ENCODE measurements around the gene PHACTR4. TPM values are rescaled to one million over a fixed set of nuclear protein-coding genes. Genes with fewer than 3 reads are reported as not detected.
"Not testable (repeated sequence)": the region's sequence is repeated elsewhere in the genome, so short reads cannot be mapped to it uniquely, and the experiment has no call there.

Gene PHACTR4
- total RNA-seq, 2 donors from 2014 or later = 38.9 to 45.0 TPM

- DNase-seq (ENCODE audit: low spot score) = no peak
- TF ChIP-seq CTCF (IDR thresholded peaks at IDR 0.05) = no peak
- no peak for TF ChIP-seq POLR2AphosphoS5 (IDR thresholded peaks at IDR 0.05)
- no peak for TF ChIP-seq POLR2A (IDR thresholded peaks at IDR 0.05)
- Histone ChIP-seq H3K4me3 (no peak overlapping the region), H3K27me3 (replicated peaks; ENCODE audit: insufficient read depth) (no peaks in the 10 kb centered on the region), H3K36me3 (peaks cover 9% of the 10 kb centered on the region in 2 donors), H3K9me3 (no peaks in the 10 kb centered on the region), H3K4me1 (replicated peaks) (no peaks in the 10 kb centered on the region), H3K27ac (no peak overlapping the region)
- WGBS = 95% methylated on average over 2 of the region's 2 CpGs
- intact Hi-C loops (cut with DNase I) = no loop called here
Measured at GRCh38 chr1:28470146-28470545, 100.6 kb downstream of the PHACTR4 start.

- H3K9me3 ChIP-seq; intact Hi-C loops (cut with DNase I); DNase-seq (ENCODE audit: low spot score); H3K4me3 ChIP-seq; H3K27ac ChIP-seq; H3K36me3 ChIP-seq; H3K27me3 ChIP-seq (replicated peaks; ENCODE audit: insufficient read depth); H3K4me1 ChIP-seq (replicated peaks): not testable (repeated sequence)
- WGBS = 93% methylated on average over 13 of the region's 13 CpGs
Measured at GRCh38 chr1:28479497-28479896, 110.0 kb downstream of the PHACTR4 start.

- Histone ChIP-seq H3K4me3 (no peak overlapping the region), H3K4me1 (replicated peaks) (no peaks in the 10 kb centered on the region), H3K36me3 (no peaks in the 10 kb centered on the region), H3K27me3 (replicated peaks; ENCODE audit: insufficient read depth) (no peaks in the 10 kb centered on the region), H3K9me3 (no peaks in the 10 kb centered on the region), H3K27ac (peak overlapping the region in 1 of 2 donors; percentile 30)
- intact Hi-C loops (cut with DNase I) = no loop called here
- WGBS = 42% methylated on average over 5 of the region's 5 CpGs
- DNase-seq (ENCODE audit: low spot score) = peak; percentile 7
- TF ChIP-seq POLR2A (IDR thresholded peaks at IDR 0.05) (no peak), POLR2AphosphoS5 (IDR thresholded peaks at IDR 0.05) (peak; percentile 56)
Measured at GRCh38 chr1:28480308-28480707, 110.8 kb downstream of the PHACTR4 start.

- Histone ChIP-seq H3K4me1 (replicated peaks) (no peaks in the 10 kb centered on the region), H3K27me3 (replicated peaks; ENCODE audit: insufficient read depth) (no peaks in the 10 kb centered on the region), H3K27ac (no peak overlapping the region), H3K9me3 (no peaks in the 10 kb centered on the region), H3K36me3 (no peaks in the 10 kb centered on the region), H3K4me3 (no peak overlapping the region)
- TF ChIP-seq POLR2A (IDR thresholded peaks at IDR 0.05) (no peak), CTCF (IDR thresholded peaks at IDR 0.05) (no peak), POLR2AphosphoS5 (IDR thresholded peaks at IDR 0.05) (no peak)
- no peak for DNase-seq (ENCODE audit: low spot score)
- intact Hi-C loops (cut with DNase I) = no loop called here
- WGBS = 78% methylated on average over 3 of the region's 3 CpGs
Measured at GRCh38 chr1:28482138-28482537, 112.6 kb downstream of the PHACTR4 start.

- intact Hi-C loops (cut with DNase I) = no loop called here
- Histone ChIP-seq H3K4me3 (no peak overlapping the region), H3K9me3 (no peaks in the 10 kb centered on the region), H3K27ac (no peak overlapping the region), H3K36me3 (no peaks in the 10 kb centered on the region), H3K4me1 (replicated peaks) (no peaks in the 10 kb centered on the region), H3K27me3 (replicated peaks; ENCODE audit: insufficient read depth) (no peaks in the 10 kb centered on the region)
- TF ChIP-seq CTCF (IDR thresholded peaks at IDR 0.05) = no peak
- no peak for TF ChIP-seq POLR2A (IDR thresholded peaks at IDR 0.05)
- no peak for TF ChIP-seq POLR2AphosphoS5 (IDR thresholded peaks at IDR 0.05)
- 100% methylated on average over 2 of the region's 2 CpGs for WGBS
- DNase-seq (ENCODE audit: low spot score) = no peak
Measured at GRCh38 chr1:28482702-28483101, 113.2 kb downstream of the PHACTR4 start.

GRCh38 chr1:28494737-28495136, 125.2 kb downstream of the PHACTR4 start:
- no peak overlapping the region for H3K27ac ChIP-seq
- intact Hi-C loops (cut with DNase I) = loop anchor here (5.0 kb wide), 1 partner anchor 87 kb away; no protein-coding TSS in a partner anchor
- peaks cover 0 to 11% of the 10 kb centered on the region in 2 donors for H3K36me3 ChIP-seq
- H3K27me3 ChIP-seq (replicated peaks; ENCODE audit: insufficient read depth) = no peaks in the 10 kb centered on the region
- DNase-seq (ENCODE audit: low spot score) = no peak
- H3K4me1 ChIP-seq (replicated peaks) = no peaks in the 10 kb centered on the region
- H3K4me3 ChIP-seq = no peak overlapping the region
- TF ChIP-seq POLR2A (IDR thresholded peaks at IDR 0.05) (no peak), CTCF (IDR thresholded peaks at IDR 0.05) (no peak), POLR2AphosphoS5 (IDR thresholded peaks at IDR 0.05) (no peak)
- H3K9me3 ChIP-seq = no peaks in the 10 kb centered on the region
- 88% methylated on average over 1 of the region's 1 CpG for WGBS
